HCT116 (cell line): ENCODE results near the gene RAB41. TPM values are rescaled to one million over a fixed set of nuclear protein-coding genes. Genes with fewer than 3 reads are reported as not detected.

Source experiments
- ATAC-seq: fragments of 200-7000 bp; cut with Tn5 transposase; 2 replicates; pipeline ENCODE4 v1.9.1; 2020; ENCODE audit warnings: mild to moderate bottlenecking, moderate library complexity
- BruUV-seq: library from RNA; stranded (reverse); fragments of 400-500 nt; replicated peaks from 2 replicates; lab custom pipeline; 2021; lab: Mats Ljungman, UMichigan
- CTCF ChIA-PET: fragments of 300-600 bp; sonication (Branson Sonifier 250); formaldehyde crosslinking; loops from one replicate; lab custom pipeline; 2021; ENCODE audit warnings: antibody characterized with exemption; lab: Charles Lee
- POLR2A ChIA-PET: fragments of 300-600, 350-600 bp; sonication (Branson Sonifier 250); formaldehyde crosslinking; loops from one replicate; lab custom pipeline; 2021; ENCODE audit warnings: antibody characterized with exemption; lab: Charles Lee
- RAD21 ChIA-PET, 2 experiments: fragments of 300-600 bp; sonication (Branson Sonifier 250); formaldehyde crosslinking; loops; one replicate each; lab custom pipeline; 2023; ENCODE audit warnings: low total read pairs in 2 of 2; ENCODE audit not compliant: uncharacterized antibody in 2 of 2, unreplicated experiment in 2 of 2, low non-redundant PET in 1 of 2; lab: Charles Lee
- DNase-seq: peaks from one replicate; pipeline ENCODE4 v3.0.0-alpha.2; 2010; ENCODE audit warnings: low read depth, low spot score
- H2AFZ ChIP-seq: fragments of 200-600 bp; shearing (Covaris generic), sonication (generic); 2 replicates; pipeline ENCODE4 v1.6.1; 2017; ENCODE audit warnings: low read depth, mixed run types, mixed read lengths, antibody characterized with exemption, low read length; ENCODE audit not compliant: poor library complexity, severe bottlenecking
- H3K27ac ChIP-seq: 2 replicates; pipeline ENCODE4 v1.5.1; 2012; ENCODE audit warnings: low read depth, low read length
- H3K27me3 ChIP-seq: fragments of 200-600 bp; sonication (generic); 2 replicates; pipeline ENCODE4 v1.6.1; 2016; ENCODE audit warnings: mixed run types, low read length, mixed read lengths; ENCODE audit not compliant: insufficient read depth
- H3K36me3 ChIP-seq, 2 experiments: fragments of 200-500 bp in 1 of 2; fragments of 200-600 bp in 1 of 2; sonication (Bioruptor generic) in 1 of 2; sonication (generic) in 1 of 2; 2 replicates each; pipeline versions ENCODE4 v1.5.1 to v1.6.1; 2014 to 2016; ENCODE audit warnings: low read length in 2 of 2, inconsistent platforms in 1 of 2, mixed read lengths in 1 of 2, mixed run types in 1 of 2; ENCODE audit not compliant: insufficient read depth in 2 of 2, control insufficient read depth in 1 of 2
- H3K4me1 ChIP-seq, 2 experiments: fragments of 200-600 bp in 1 of 2; sonication (generic) in 1 of 2; 2 replicates each; pipeline versions ENCODE4 v1.5.1 to v1.6.1; 2012 to 2017; ENCODE audit warnings: low read length in 2 of 2, inconsistent platforms in 1 of 2, mild to moderate bottlenecking in 1 of 2, mixed read lengths in 1 of 2, mixed run types in 1 of 2, moderate library complexity in 1 of 2; ENCODE audit not compliant: insufficient read depth in 2 of 2, control insufficient read depth in 1 of 2
- H3K4me2 ChIP-seq: fragments of 200-600 bp; sonication (generic); 2 replicates; pipeline ENCODE4 v1.6.1; 2017; ENCODE audit warnings: mixed run types, low read length, mixed read lengths
- H3K4me3 ChIP-seq, 2 experiments: fragments of 200-600 bp in 1 of 2; sonication (generic) in 1 of 2; replicated peaks in 1 of 2; 2 replicates each; pipeline ENCODE4 v1.5.1; 2011 to 2016; ENCODE audit warnings: low read length in 2 of 2, control low read depth in 1 of 2, low read depth in 1 of 2, mild to moderate bottlenecking in 1 of 2, mixed read lengths in 1 of 2, mixed run types in 1 of 2
- H3K79me2 ChIP-seq: fragments of 200-600 bp; sonication (generic); 2 replicates; pipeline ENCODE4 v1.6.1; 2017; ENCODE audit warnings: mild to moderate bottlenecking, mixed run types, low read length, moderate library complexity, mixed read lengths; ENCODE audit not compliant: insufficient read depth
- H3K9ac ChIP-seq: fragments of 200-600 bp; sonication (generic); 2 replicates; pipeline ENCODE4 v1.6.1; 2016; ENCODE audit warnings: low read length, mixed read lengths
- H3K9me2 ChIP-seq: fragments of 200-600 bp; sonication (generic), shearing (Covaris generic); 2 replicates; pipeline ENCODE4 v1.6.1; 2017; ENCODE audit warnings: mixed run types, mild to moderate bottlenecking, moderate library complexity; ENCODE audit not compliant: insufficient read depth
- H3K9me3 ChIP-seq, 2 experiments: fragments of 200-500 bp in 1 of 2; fragments of 200-600 bp in 1 of 2; sonication (Bioruptor generic) in 1 of 2; sonication (generic) in 1 of 2; 2 replicates each; pipeline ENCODE4 v1.6.1; 2014 to 2017; ENCODE audit warnings: low read length in 2 of 2, mixed read lengths in 2 of 2, inconsistent platforms in 1 of 2, low read depth in 1 of 2, mild to moderate bottlenecking in 1 of 2, mixed run types in 1 of 2, moderate library complexity in 1 of 2; ENCODE audit not compliant: control insufficient read depth in 1 of 2, insufficient read depth in 1 of 2
- H4K20me1 ChIP-seq: fragments of 200-600 bp; sonication (generic), shearing (Covaris generic); 2 replicates; pipeline ENCODE4 v1.6.1; 2017; ENCODE audit warnings: mixed run types, mild to moderate bottlenecking, moderate library complexity; ENCODE audit not compliant: insufficient read depth
- CBX3 ChIP-seq: IDR thresholded peaks from 2 replicates; pipeline ENCODE4 v1.6.1; 2012; ENCODE audit warnings: low read depth
- EGR1 ChIP-seq: IDR thresholded peaks from 2 replicates; pipeline ENCODE4 v1.6.1; 2012; ENCODE audit warnings: low read depth
- FOSL1 ChIP-seq: IDR thresholded peaks from 2 replicates; pipeline ENCODE4 v1.6.1; 2012; ENCODE audit warnings: low read depth
- JUND ChIP-seq: IDR thresholded peaks from 2 replicates; pipeline ENCODE4 v1.6.1; 2012
- POLR2A ChIP-seq: IDR thresholded peaks from 2 replicates; pipeline ENCODE4 v1.7.0; 2011; ENCODE audit warnings: borderline replicate concordance; ENCODE audit not compliant: insufficient read depth, insufficient read length; ENCODE audit errors: extremely low read depth
- POLR2AphosphoS5 ChIP-seq: IDR thresholded peaks from 2 replicates; pipeline ENCODE4 v1.6.1; 2011; ENCODE audit warnings: mild to moderate bottlenecking, low read depth, low read length, moderate library complexity
- SRF ChIP-seq: IDR thresholded peaks from 2 replicates; pipeline ENCODE4 v1.6.1; 2012; ENCODE audit warnings: low read depth
- TCF7L2 ChIP-seq: IDR thresholded peaks from 2 replicates; pipeline ENCODE4 v1.7.0; 2011; ENCODE audit warnings: borderline replicate concordance, inconsistent platforms; ENCODE audit not compliant: insufficient read depth, insufficient read length; ENCODE audit errors: extremely low read depth
- ZFX ChIP-seq: fragments of 450-650 bp; IDR thresholded peaks from 2 replicates; pipeline ENCODE4 v1.6.1; 2017
- ZNF274 ChIP-seq: fragments of 200-500 bp; sonication (Bioruptor generic); IDR thresholded peaks from 2 replicates; pipeline ENCODE4 v1.6.1; 2014; ENCODE audit warnings: mild to moderate bottlenecking, low read depth, low read length, inconsistent platforms
- intact Hi-C: fragments of 100-400 bp; cut with micrococcal nuclease; formaldehyde crosslinking; loops from 2 replicates; pipeline ENCODE4 v1.10.0; 2022
- total RNA-seq: library from RNA; stranded (reverse); gene quantifications from one replicate; pipeline ENCODE4 v1.2.1, GENCODE V29; 2021; ENCODE audit not compliant: unreplicated experiment
- TF ChIP-seq, protein P1 (sequence below): IDR thresholded peaks from 2 replicates; pipeline ENCODE4 v1.6.1; 2011; ENCODE audit warnings: mild to moderate bottlenecking, low read length, moderate library complexity; ENCODE audit not compliant: insufficient replicate concordance; ENCODE audit errors: extremely low read depth
- TF ChIP-seq, protein P2 (sequence below): IDR thresholded peaks from 2 replicates; pipeline ENCODE4 v1.6.1; 2012
- TF ChIP-seq, protein P3 (sequence below): IDR thresholded peaks from 2 replicates; pipeline ENCODE4 v1.6.1; 2012; ENCODE audit warnings: low read depth
- TF ChIP-seq, protein P4 (sequence below), 3 experiments: fragments of 200-600 bp in 1 of 3; sonication (generic) in 1 of 3; IDR thresholded peaks in 2 of 3; conservative IDR thresholded peaks in 1 of 3; 2 replicates each; pipeline ENCODE4 v1.5.1; 2012 to 2017; ENCODE audit warnings: low read depth in 2 of 3, low read length in 2 of 3, antibody characterized with exemption in 1 of 3, borderline replicate concordance in 1 of 3, control low read depth in 1 of 3, mild to moderate bottlenecking in 1 of 3, mixed read lengths in 1 of 3, mixed run types in 1 of 3, moderate library complexity in 1 of 3; ENCODE audit not compliant: insufficient read depth in 1 of 3
- TF ChIP-seq, protein P5 (sequence below): IDR thresholded peaks from 2 replicates; pipeline ENCODE4 v1.6.1; 2012

Gene RAB41
- total RNA-seq, 1 experiment from 2014 or later, result not detected

DNA sequence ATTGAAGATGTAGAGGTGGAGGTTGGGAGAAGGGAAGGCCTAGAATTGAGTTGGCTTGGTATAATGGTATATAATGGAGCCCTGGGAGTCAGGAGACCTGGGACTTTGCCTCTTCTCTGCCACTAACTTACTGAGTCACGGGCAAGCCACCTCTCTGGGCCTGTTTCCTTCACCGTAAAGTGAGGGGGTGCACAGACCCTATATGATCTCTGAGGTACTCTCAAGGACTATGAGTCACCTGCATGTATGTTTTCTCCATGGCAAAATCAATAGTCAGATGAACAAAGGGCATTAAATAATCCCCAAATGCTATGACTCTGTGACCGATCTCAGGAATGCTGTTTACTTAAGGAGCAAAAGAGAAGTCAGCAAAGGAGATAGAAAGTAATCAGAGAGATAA is 27.1 kb upstream of the RAB41 start (continued):
- TF ChIP-seq, protein P1, sequence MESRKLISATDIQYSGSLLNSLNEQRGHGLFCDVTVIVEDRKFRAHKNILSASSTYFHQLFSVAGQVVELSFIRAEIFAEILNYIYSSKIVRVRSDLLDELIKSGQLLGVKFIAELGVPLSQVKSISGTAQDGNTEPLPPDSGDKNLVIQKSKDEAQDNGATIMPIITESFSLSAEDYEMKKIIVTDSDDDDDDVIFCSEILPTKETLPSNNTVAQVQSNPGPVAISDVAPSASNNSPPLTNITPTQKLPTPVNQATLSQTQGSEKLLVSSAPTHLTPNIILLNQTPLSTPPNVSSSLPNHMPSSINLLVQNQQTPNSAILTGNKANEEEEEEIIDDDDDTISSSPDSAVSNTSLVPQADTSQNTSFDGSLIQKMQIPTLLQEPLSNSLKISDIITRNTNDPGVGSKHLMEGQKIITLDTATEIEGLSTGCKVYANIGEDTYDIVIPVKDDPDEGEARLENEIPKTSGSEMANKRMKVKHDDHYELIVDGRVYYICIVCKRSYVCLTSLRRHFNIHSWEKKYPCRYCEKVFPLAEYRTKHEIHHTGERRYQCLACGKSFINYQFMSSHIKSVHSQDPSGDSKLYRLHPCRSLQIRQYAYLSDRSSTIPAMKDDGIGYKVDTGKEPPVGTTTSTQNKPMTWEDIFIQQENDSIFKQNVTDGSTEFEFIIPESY, result no peak
- TF ChIP-seq ZFX, result no peak
- TF ChIP-seq SRF, result no peak
- peak; percentile 50; the same call in 1 of the 2 replicates for TF ChIP-seq JUND
- 0 out of 2 replicates have a peak, but pooled peaks have one; percentile 31 for TF ChIP-seq EGR1
- no peak for TF ChIP-seq POLR2AphosphoS5
- peak; percentile 48; the same call in 1 of the 2 replicates for TF ChIP-seq FOSL1

DNA sequence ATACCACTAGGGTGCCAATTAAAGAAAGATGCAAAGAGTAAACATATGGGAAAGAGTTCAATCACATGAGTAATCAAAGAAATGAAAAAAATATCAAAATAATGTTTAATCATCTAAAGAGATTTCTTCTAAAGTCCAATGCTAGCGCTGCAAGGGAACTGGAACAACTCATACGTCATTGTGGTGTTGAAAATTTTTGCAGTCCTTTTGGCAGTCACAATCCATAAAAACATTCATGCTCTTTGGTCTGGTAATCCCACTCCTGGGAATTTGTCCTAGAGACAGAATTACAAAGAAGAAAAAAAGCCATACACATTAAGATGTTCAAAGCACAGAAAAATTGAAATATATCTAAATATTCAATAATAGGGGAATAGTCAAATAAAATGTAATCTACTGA is 26.5 kb upstream of the RAB41 start:
- no peak overlapping the region; the same call in 1 of the 2 replicates for H3K27ac ChIP-seq
- no peak overlapping the region for H3K4me3 ChIP-seq
- CTCF ChIA-PET, result no interaction called here
- no peak overlapping the region for H2AFZ ChIP-seq
- intact Hi-C loops, result no loop called here
- no TSS peak for BruUV-seq
- RAD21 ChIA-PET, result no interaction called here
- no peak for ATAC-seq
- no peaks in the 10 kb centered on the region for H3K79me2 ChIP-seq
- H3K4me2 ChIP-seq, result peak overlapping the region; percentile 66; the same call in 1 of the 2 replicates
- no peaks in the 10 kb centered on the region for H3K9me2 ChIP-seq
- no peak for DNase-seq
- H3K9me3 ChIP-seq, result no peaks in the 10 kb centered on the region
- no peaks in the 10 kb centered on the region for H3K27me3 ChIP-seq
- peaks cover 16 to 46% of the 10 kb centered on the region in 2 experiments for H3K4me1 ChIP-seq
- H3K36me3 ChIP-seq, result no peaks in the 10 kb centered on the region
- POLR2A ChIA-PET, result no interaction called here
- H3K9ac ChIP-seq, result no peak overlapping the region
- H4K20me1 ChIP-seq, result no peaks in the 10 kb centered on the region
- TF ChIP-seq ZNF274 (no peak), SRF (no peak), TCF7L2 (no peak), POLR2AphosphoS5 (no peak), ZFX (no peak), POLR2A (no peak), CBX3 (no peak)
- TF ChIP-seq, protein P2, sequence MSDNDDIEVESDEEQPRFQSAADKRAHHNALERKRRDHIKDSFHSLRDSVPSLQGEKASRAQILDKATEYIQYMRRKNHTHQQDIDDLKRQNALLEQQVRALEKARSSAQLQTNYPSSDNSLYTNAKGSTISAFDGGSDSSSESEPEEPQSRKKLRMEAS, result no peak
- TF ChIP-seq, protein P1, result no peak
- TF ChIP-seq, protein P3, sequence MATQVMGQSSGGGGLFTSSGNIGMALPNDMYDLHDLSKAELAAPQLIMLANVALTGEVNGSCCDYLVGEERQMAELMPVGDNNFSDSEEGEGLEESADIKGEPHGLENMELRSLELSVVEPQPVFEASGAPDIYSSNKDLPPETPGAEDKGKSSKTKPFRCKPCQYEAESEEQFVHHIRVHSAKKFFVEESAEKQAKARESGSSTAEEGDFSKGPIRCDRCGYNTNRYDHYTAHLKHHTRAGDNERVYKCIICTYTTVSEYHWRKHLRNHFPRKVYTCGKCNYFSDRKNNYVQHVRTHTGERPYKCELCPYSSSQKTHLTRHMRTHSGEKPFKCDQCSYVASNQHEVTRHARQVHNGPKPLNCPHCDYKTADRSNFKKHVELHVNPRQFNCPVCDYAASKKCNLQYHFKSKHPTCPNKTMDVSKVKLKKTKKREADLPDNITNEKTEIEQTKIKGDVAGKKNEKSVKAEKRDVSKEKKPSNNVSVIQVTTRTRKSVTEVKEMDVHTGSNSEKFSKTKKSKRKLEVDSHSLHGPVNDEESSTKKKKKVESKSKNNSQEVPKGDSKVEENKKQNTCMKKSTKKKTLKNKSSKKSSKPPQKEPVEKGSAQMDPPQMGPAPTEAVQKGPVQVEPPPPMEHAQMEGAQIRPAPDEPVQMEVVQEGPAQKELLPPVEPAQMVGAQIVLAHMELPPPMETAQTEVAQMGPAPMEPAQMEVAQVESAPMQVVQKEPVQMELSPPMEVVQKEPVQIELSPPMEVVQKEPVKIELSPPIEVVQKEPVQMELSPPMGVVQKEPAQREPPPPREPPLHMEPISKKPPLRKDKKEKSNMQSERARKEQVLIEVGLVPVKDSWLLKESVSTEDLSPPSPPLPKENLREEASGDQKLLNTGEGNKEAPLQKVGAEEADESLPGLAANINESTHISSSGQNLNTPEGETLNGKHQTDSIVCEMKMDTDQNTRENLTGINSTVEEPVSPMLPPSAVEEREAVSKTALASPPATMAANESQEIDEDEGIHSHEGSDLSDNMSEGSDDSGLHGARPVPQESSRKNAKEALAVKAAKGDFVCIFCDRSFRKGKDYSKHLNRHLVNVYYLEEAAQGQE, result no peak
- TF ChIP-seq, protein P4, sequence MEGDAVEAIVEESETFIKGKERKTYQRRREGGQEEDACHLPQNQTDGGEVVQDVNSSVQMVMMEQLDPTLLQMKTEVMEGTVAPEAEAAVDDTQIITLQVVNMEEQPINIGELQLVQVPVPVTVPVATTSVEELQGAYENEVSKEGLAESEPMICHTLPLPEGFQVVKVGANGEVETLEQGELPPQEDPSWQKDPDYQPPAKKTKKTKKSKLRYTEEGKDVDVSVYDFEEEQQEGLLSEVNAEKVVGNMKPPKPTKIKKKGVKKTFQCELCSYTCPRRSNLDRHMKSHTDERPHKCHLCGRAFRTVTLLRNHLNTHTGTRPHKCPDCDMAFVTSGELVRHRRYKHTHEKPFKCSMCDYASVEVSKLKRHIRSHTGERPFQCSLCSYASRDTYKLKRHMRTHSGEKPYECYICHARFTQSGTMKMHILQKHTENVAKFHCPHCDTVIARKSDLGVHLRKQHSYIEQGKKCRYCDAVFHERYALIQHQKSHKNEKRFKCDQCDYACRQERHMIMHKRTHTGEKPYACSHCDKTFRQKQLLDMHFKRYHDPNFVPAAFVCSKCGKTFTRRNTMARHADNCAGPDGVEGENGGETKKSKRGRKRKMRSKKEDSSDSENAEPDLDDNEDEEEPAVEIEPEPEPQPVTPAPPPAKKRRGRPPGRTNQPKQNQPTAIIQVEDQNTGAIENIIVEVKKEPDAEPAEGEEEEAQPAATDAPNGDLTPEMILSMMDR (IDR thresholded peaks at IDR 0.05 in 2 of 3, conservative IDR thresholded peaks at IDR 0.05 in 1 of 3; ENCODE audit: borderline replicate concordance in 1 of 3, insufficient read depth in 1 of 3, low read depth in 2 of 3, low read length in 2 of 3), result no peak
- TF ChIP-seq, protein P5, sequence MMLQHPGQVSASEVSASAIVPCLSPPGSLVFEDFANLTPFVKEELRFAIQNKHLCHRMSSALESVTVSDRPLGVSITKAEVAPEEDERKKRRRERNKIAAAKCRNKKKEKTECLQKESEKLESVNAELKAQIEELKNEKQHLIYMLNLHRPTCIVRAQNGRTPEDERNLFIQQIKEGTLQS, result no peak
